Stimulated activated CD4-positive, alpha-beta T cell treated with anti-CD3 and anti-CD28 coated beads, Interleukin-4, amount 100 ng/mL, for 48 hours (primary cell): ENCODE results near the gene CD300LD.
"Not testable (repeated sequence)": the region's sequence is repeated elsewhere in the genome, so short reads cannot be mapped to it uniquely, and the experiment has no call there.

ENCODE experiments used
- DNase-seq, 2 donors: peaks; one replicate each; pipeline ENCODE4 v3.0.0-alpha.2; 2020; ENCODE audit warnings: low read depth in 2 of 2

CD300LD gene

DNA sequence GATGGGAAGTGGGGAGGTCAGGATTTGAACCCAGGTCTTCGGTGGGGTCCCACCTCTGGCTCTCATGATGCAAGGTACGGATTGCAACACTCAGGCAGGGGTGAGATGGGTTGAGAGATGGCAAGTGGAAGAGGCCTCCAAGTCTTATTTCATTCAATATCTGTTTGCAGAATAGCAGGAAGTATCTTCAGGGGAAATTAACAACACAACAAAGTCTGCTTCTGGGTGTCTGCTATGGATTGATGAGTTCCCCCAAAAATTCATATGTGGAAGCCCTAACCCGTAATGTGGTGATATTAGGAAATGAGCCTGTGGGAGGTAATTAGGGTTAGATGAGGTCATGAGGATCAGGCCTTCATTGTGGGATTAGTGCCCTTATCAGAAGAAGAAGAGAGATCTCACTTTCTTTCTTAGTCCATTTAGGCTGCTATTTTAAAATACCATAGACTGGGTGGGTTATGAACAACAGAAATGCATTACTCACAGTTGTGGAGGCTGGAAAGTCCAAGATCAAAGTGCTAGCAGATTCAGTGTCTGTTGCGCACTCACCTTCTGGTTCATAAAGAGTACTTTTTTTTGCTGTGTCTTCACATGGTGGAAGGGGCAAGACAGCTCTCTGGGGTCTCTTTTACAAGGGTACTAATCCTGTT, 20.3 kb downstream of the CD300LD start:
- DNase-seq: no peak

DNA sequence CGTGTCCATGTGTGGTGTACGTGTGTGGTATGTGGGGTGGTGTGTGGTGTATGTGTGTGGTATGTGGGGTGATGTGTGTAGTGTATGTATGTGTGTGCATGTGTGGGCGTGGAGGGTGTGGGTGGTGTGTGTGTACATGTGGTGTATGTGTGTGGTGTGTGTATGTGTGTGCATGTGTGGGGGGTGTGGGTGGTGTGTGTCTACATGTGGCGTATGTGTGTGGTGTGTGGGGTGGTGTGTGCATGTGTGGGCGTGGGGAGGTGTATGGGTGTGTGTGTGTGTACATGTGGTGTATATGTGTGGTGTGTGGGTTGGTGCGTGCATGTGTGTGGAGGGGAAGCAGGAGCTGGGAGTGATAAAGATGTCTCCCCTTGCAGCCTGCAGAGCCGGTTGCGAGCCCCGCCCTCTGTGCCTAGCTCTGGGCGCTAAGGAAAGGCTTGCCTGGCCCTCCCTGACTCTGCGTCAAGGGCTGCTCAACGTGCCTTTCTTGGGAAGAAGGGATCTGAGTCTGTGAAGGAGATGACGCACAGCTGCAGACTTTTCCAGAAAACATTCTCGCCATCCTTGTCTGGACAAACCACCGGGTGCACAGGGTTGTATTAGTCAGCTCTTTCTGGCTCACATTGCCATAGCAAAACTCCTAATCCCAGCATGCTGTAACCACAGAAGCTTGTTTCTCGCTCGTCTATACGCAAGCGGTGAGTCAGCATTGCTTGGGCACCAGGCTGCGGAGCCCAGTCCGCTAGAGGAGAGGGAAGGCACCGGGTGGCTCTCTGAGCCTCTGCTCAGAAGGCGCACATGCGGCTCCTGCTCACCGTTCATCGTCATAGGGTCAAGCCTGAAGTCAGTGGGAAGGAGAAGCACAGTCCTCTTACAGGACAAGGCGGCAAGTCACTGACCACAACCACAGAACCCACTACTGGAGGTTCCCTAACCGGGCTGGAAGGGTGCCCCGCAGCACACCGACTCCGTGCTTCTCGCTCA, 22.8 kb downstream of the CD300LD start:
- DNase-seq: peak; percentile 25 to 37

GRCh38 chr17:74568106-74568873, 23.8 kb downstream of the CD300LD start:
- no peak for DNase-seq

GRCh38 chr17:74567397-74567796, 24.7 kb downstream of the CD300LD start, which contains the start of gene CD300H:
TSS of gene CD300H (minus strand) at chr17:74567509.
- DNase-seq: no peak

GRCh38 chr17:74566132-74566753, 25.8 kb downstream of the CD300LD start:
- peak; percentile 16 to 41 for DNase-seq

- DNase-seq: no peak
Observed at GRCh38 chr17:74565126-74565525, 27.0 kb downstream of the CD300LD start.

GRCh38 chr17:74563358-74563757, 28.7 kb downstream of the CD300LD start:
- no peak for DNase-seq

GRCh38 chr17:74561586-74561985, 30.5 kb downstream of the CD300LD start:
- no peak for DNase-seq

- DNase-seq: no peak
Observed at GRCh38 chr17:74558882-74559519, 33.1 kb downstream of the CD300LD start.

DNA sequence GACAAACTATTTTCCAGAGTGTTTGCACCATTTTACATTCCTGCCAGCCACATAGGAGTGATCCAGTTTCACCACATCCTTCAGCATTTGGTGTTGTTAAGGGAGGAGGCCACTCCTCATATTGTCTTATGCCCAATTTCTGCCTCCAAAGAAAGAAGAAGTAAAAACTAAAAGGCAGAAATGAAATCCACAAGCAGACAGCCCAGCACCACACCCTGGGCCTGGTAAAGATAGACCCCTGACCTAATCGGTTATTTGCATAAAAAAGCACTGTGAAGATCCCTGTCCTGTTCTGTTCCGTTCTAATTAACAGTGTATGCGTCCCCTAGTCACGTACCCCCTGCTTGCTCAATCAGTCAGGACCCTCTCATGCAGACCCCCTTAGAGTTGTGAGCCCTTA, 33.7 kb downstream of the CD300LD start:
- DNase-seq: not testable (repeated sequence)

- no peak for DNase-seq
Observed at GRCh38 chr17:74555427-74555940, 36.6 kb downstream of the CD300LD start.

- DNase-seq: no peak
Observed at GRCh38 chr17:74554909-74555308, 37.2 kb downstream of the CD300LD start.

DNA sequence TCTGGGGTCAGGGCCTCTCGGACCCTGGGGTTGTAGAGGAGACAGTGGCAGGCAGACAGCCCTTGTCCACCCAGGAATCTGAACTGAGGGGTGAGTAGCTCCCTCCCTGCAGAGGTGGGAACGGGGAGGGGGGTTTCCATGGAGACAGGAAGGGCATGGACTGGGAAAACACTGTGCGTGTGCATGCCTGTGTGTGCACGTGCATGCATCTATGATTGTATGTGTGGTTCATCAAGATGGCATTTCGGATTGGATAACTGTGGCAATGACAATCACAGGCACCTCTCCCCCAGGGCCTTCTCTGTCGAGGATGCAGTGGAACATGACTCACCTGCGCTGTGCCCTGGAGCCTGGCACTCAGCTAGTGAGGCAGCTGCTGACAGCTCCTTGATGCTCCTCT, 40.0 kb downstream of the CD300LD start:
- DNase-seq: no peak

GRCh38 chr17:74550602-74551001, 41.5 kb downstream of the CD300LD start:
- DNase-seq: no peak

GRCh38 chr17:74549343-74549742, 42.7 kb downstream of the CD300LD start:
- DNase-seq: no peak

GRCh38 chr17:74547736-74548135, 44.3 kb downstream of the CD300LD start:
- DNase-seq: no peak

GRCh38 chr17:74547264-74547663, 44.8 kb downstream of the CD300LD start:
- DNase-seq: no peak

GRCh38 chr17:74546586-74546985, 45.5 kb downstream of the CD300LD start:
- DNase-seq: no peak

- DNase-seq: no peak
Observed at GRCh38 chr17:74545843-74546230, 46.2 kb downstream of the CD300LD start, which contains the start of gene CD300C. TSS of gene CD300C (minus strand) at chr17:74546115. CDS start at chr17:74545782, 333 bp downstream.

DNA sequence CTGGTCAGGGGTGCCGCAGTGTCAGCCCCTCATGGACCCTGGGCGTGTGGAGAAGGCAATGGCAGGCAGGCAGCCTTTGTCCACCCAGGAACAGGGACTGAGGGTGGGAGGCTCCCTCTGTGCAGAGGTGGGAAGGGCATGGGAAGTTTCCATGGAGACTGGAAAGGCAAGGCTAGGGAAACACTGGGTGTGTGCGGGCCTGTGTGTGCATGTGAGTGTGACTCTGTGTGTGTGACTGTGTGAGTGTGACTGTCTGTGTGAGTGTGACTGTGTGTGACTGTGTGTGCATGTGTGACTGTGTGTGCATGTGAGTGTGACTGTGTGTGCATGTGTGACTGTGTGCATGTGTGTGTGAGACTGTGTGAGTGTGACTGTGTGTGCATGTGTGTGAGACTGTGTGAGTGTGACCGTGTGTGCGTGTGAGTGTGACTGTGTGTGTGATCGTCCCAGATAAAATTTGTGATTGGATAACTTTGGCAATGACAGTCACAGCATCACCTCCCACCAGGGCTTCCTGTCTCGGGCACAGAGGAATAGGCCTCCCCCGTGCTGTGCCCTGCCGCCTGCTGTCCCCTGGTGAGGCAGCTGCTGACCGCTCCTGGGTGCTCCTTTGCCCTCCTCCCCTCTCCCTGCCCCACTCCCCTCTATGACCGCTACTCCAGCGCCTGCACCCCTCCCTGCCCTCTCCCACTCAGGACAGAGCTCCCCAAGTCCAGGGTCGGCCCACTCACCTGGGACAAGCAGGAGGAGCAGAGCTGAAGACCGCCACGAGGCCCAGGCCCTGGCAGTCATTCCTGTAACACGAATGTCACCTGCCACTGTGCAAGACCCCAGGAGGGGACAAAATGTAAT, 46.9 kb downstream of the CD300LD start:
- DNase-seq: no peak
